Measurements from ENCODE around the gene EIF3F.

Gene EIF3F

DNA sequence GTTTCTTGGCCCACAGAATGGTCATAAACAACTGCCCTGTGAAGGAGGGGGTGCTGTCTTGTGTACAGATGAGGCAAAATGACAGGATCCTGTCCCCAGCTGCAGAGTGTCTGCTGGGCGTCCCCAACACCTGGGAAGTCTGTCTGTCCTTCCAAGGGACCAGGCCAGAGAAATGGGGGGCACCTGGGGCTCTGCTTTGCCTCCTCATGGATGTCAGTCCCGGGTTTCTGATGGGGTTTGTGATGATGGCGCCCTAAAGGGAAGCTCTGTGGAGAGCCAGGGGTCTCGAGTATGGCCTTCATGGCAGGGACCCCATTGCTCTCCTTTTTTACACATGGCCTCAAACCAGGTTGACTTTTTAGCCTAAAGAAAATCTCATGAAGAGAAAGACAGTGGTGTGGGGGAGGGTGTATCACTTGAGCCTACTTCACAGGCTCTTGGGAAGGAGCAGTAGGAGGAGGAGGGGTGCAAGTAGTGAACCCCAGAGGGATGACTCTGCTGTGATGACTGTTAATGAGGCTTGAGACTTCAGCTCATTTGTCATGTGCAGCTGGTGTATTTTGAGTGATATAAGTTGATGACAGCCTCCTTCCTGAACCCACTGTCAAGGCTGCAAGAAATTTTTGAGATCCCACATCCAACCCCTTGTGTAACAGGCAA lies 53.3 kb downstream of the EIF3F start:
- DNase-seq, result no peak

- no peak for DNase-seq
These were observed 53.8 kb downstream of the EIF3F start for GRCh38 chr11:8040921-8041285.

DNA sequence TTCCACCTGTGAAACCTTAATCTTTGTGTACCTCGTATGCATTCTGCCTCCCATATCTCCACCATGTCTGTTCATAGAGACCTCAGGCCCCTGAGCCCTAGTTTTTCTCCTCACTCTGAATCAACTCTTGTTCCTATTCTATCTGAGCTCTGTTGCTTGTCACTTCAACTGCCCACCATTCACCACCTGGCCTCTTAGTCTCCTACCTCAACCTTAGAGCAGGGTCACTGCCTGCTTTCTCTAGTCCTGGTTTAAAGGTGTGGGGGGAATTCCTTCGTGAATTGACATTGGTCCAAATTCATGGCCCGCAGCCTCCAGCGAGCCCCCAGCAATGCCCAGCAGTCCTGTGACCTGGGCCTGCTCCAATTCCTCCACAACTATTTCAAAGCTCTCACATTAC lies 54.4 kb downstream of the EIF3F start:
- DNase-seq, result no peak

DNA sequence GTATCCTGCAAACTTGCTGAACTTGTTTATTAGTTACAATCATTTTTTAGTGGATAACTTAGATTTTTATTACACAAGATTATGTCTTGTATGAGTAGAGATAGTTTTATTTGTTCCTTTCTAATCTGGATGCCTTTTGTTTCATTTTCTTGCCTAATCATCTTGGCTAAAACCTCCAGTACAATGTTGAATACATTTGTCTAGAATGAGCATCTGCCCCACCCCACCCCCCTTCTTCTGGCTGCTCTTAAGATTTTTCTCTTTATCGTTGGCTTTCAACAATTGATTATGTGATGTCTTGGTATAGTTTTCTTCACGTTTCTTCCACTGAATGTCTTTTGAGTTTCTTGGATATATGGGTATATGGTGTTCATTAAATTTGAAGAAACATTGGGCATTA lies 56.6 kb downstream of the EIF3F start:
- DNase-seq, result no peak

- no peak for DNase-seq
These were observed 58.7 kb downstream of the EIF3F start for GRCh38 chr11:8045839-8046238.

- no peak for DNase-seq
These were observed 60.2 kb downstream of the EIF3F start for GRCh38 chr11:8047382-8047781.

- no peak for DNase-seq
These were observed 61.9 kb downstream of the EIF3F start for GRCh38 chr11:8049084-8049483.

Data from NCI-H82 (cell line).